Adipose tissue (tissue), 3 donors: ENCODE results near the gene HOXA13. TPM values are rescaled to one million over a fixed set of nuclear protein-coding genes. Genes with fewer than 3 reads are reported as not detected.

Source experiments
- H3K27ac ChIP-seq: one replicate; pipeline ENCODE4 v1.5.1; 2013; ENCODE audit warnings: low read depth, low read length
- WGBS, 3 donors: extraction: QIAGEN DNeasy Blood & Tissue Kit; methylation state at CpG; one replicate each; pipeline ENCODE4 v1.1.7; 2013; 5-methylcytosine and 5-hydroxymethylcytosine counted together
- polyA plus RNA-seq, 3 donors: library from polyadenylated mRNA; stranded (reverse); fragments of 200-250 nt; gene quantifications; one replicate each; pipeline ENCODE4 v1.2.3, GENCODE V29; 2013
- donor health status: healthy with polysubstance abuse.
- donor health status: Bipolar disorder and iron deficiency.
- donor health status: healthy.

Gene HOXA13
- polyA plus RNA-seq, 3 donors, result 0.03 to 0.37 TPM; not detected in 1

- WGBS, 3 donors, result 7 to 23% (median 12%) methylated on average over 28 of the region's 28 CpGs
These were observed 51.7 kb downstream of the HOXA13 start for GRCh38 chr7:27148031-27148755.

GRCh38 chr7:27147199-27148030 is 52.5 kb downstream of the HOXA13 start, which contains the start of gene HOXA6:
Gene HOXA6 (minus strand): TSS chr7:27147774. CDS start chr7:27147749, 25 bp downstream.
- WGBS, 3 donors, result 8 to 20% (median 9%) methylated on average over 56 to 63 of the region's 63 CpGs

More at GRCh38 chr7:27148031-27148755, 51.7 kb downstream of the HOXA13 start:
- H3K27ac ChIP-seq, result peak overlapping the region; percentile 7

GRCh38 chr7:27146491-27147198 is 53.2 kb downstream of the HOXA13 start:
- H3K27ac ChIP-seq, result no peak overlapping the region
- 38 to 74% (median 62%) methylated on average over 5 of the region's 5 CpGs for WGBS, 3 donors

More at GRCh38 chr7:27147199-27148030, 52.5 kb downstream of the HOXA13 start, which contains the start of gene HOXA6:
- peak within 1 kb of the TSS; percentile 7 for H3K27ac ChIP-seq

GRCh38 chr7:27145914-27146412 is 53.9 kb downstream of the HOXA13 start:
- 25 to 79% (median 60%) methylated on average over 11 of the region's 11 CpGs for WGBS, 3 donors
- no peak overlapping the region for H3K27ac ChIP-seq

- no peak overlapping the region for H3K27ac ChIP-seq
- 27 to 68% (median 64%) methylated on average over 47 of the region's 47 CpGs for WGBS, 3 donors
These were observed 54.6 kb downstream of the HOXA13 start for GRCh38 chr7:27145165-27145913.

GRCh38 chr7:27144781-27145164 is 55.1 kb downstream of the HOXA13 start:
- no peak overlapping the region for H3K27ac ChIP-seq
- 18 to 53% (median 52%) methylated on average over 31 of the region's 31 CpGs for WGBS, 3 donors

Other genes starting within 250 kb of the HOXA13 start
- under 1 TPM; 0.08 to 0.56 (median 0.51) TPM for gene HOXA1, start 104.1 kb downstream of the HOXA13 start, polyA plus RNA-seq
- 1 to 10 TPM in 1 of 3 donors, under 1 TPM in 2; 0.20 to 1.0 (median 0.92) TPM for gene HOXA2, start 97.4 kb downstream of the HOXA13 start, polyA plus RNA-seq
- 10 to 100 TPM in 1 of 3 donors, 1 to 10 TPM in 2; 1.2 to 19.8 (median 4.9) TPM for gene HOXA4, start 69.3 kb downstream of the HOXA13 start, polyA plus RNA-seq
- gene HOXA5, start 56.4 kb downstream of the HOXA13 start, polyA plus RNA-seq, result 10 to 100 TPM in 2 of 3 donors, 1 to 10 TPM in 1; 3.1 to 29.6 (median 11.8) TPM
- gene HOXA6, start 52.3 kb downstream of the HOXA13 start, polyA plus RNA-seq, result 1 to 10 TPM in 2 of 3 donors, under 1 TPM in 1; 0.39 to 3.6 (median 1.5) TPM
- gene HOXA3, start 47.5 kb downstream of the HOXA13 start, polyA plus RNA-seq, result 1 to 10 TPM in 2 of 3 donors, under 1 TPM in 1; 0.86 to 7.4 (median 4.6) TPM
- 10 to 100 TPM in 1 of 3 donors, 1 to 10 TPM in 2; 1.3 to 10.8 (median 5.2) TPM for gene HOXA7, start 43.4 kb downstream of the HOXA13 start, polyA plus RNA-seq
- 1 to 10 TPM; 1.4 to 6.3 (median 2.7) TPM for gene HOXA9, start 34.6 kb downstream of the HOXA13 start, polyA plus RNA-seq
- gene HOXA10, start 25.8 kb downstream of the HOXA13 start, polyA plus RNA-seq, result 10 to 100 TPM in 1 of 3 donors, 1 to 10 TPM in 2; 1.7 to 18.3 (median 2.3) TPM
- gene HOXA11, start 14.9 kb downstream of the HOXA13 start, polyA plus RNA-seq, result 1 to 10 TPM in 1 of 3 donors, under 1 TPM in 1, not detected in 1; 0.41 to 4.3 TPM
- under 1 TPM in 2 of 3 donors, not detected in 1; 0.07 to 0.22 TPM for gene EVX1, start 42.7 kb upstream of the HOXA13 start, polyA plus RNA-seq